HG03432 (cell line): ENCODE data around the gene NUP205.
A peak's percentile ranks its signal among the peaks of the same experiment; 100 is the strongest.
"Not testable (repeated sequence)": the region's sequence is repeated elsewhere in the genome, so short reads cannot be mapped to it uniquely, and the experiment has no call there.

Experiments
- ATAC-seq: cut with Tn5 transposase; IDR thresholded peaks from one replicate; pipeline ENCODE4 v1.9.1; 2021; ENCODE audit warnings: mild to moderate bottlenecking, moderate library complexity; ENCODE audit not compliant: unreplicated experiment

NUP205 gene

GRCh38 chr7:135620447-135620846, 62.7 kb downstream of the NUP205 start:
- no peak for ATAC-seq

GRCh38 chr7:135620980-135621850, 63.5 kb downstream of the NUP205 start:
- no peak for ATAC-seq

- no peak for ATAC-seq
These were observed 76.6 kb downstream of the NUP205 start for GRCh38 chr7:135634191-135634878.

GRCh38 chr7:135639690-135640089, 82.0 kb downstream of the NUP205 start:
- ATAC-seq = not testable (repeated sequence)

- ATAC-seq = no peak
These were observed 86.4 kb downstream of the NUP205 start for GRCh38 chr7:135644154-135644553.

GRCh38 chr7:135644729-135645128, 87.0 kb downstream of the NUP205 start:
- no peak for ATAC-seq

- no peak for ATAC-seq
These were observed 87.7 kb downstream of the NUP205 start for GRCh38 chr7:135645296-135645904.

GRCh38 chr7:135647755-135648154, 90.0 kb downstream of the NUP205 start:
- ATAC-seq = no peak

GRCh38 chr7:135648235-135648634, 90.5 kb downstream of the NUP205 start:
- no peak for ATAC-seq

- ATAC-seq = no peak
These were observed 93.3 kb downstream of the NUP205 start for GRCh38 chr7:135650831-135651573.

- no peak for ATAC-seq
These were observed 95.8 kb downstream of the NUP205 start for GRCh38 chr7:135653340-135654080.

GRCh38 chr7:135658564-135658963, 100.8 kb downstream of the NUP205 start:
- ATAC-seq = no peak

- ATAC-seq = no peak
These were observed 101.6 kb downstream of the NUP205 start for GRCh38 chr7:135659159-135659846.

GRCh38 chr7:135661311-135662122, 103.8 kb downstream of the NUP205 start:
- peak; percentile 23 for ATAC-seq

GRCh38 chr7:135662123-135662372, 104.3 kb downstream of the NUP205 start:
- ATAC-seq = peak; percentile 27

GRCh38 chr7:135662373-135663114, 104.8 kb downstream of the NUP205 start, which contains the start of gene STMP1:
Gene STMP1, plus strand, starts transcription at chr7:135662514.
- ATAC-seq = peak; percentile 96

GRCh38 chr7:135664046-135664589, 106.4 kb downstream of the NUP205 start:
- ATAC-seq = no peak

GRCh38 chr7:135665042-135665441, 107.3 kb downstream of the NUP205 start:
- no peak for ATAC-seq
